Ascending aorta (tissue), 2 donors: Measurements from ENCODE around the gene SFT2D3. TPM values are rescaled to one million over a fixed set of nuclear protein-coding genes. Genes with fewer than 3 reads are reported as not detected.
A peak's percentile ranks its signal among the peaks of the same experiment; 100 is the strongest.

Experiments used
- DNase-seq, 2 donors: peaks; one replicate each; pipeline ENCODE4 v3.0.0-alpha.2; 2019; ENCODE audit warnings: low spot score in 2 of 2
- H3K27ac ChIP-seq, 2 donors: fragments of 200-600 bp; sonication (generic); one replicate each; pipeline ENCODE4 v1.5.1; 2016 to 2017; ENCODE audit warnings: mild to moderate bottlenecking in 1 of 2
- H3K27me3 ChIP-seq: fragments of 200-600 bp; sonication (generic); one replicate; pipeline ENCODE4 v1.5.1; 2017
- H3K36me3 ChIP-seq, 2 donors: fragments of 200-600 bp; sonication (generic); one replicate each; pipeline ENCODE4 v1.5.1; 2016
- H3K4me1 ChIP-seq, 2 donors: fragments of 200-600 bp; sonication (generic); one replicate each; pipeline ENCODE4 v1.5.1; 2016 to 2017; ENCODE audit warnings: mild to moderate bottlenecking in 1 of 2
- H3K4me3 ChIP-seq, 2 donors: fragments of 200-600 bp; sonication (generic); one replicate each; pipeline ENCODE4 v1.5.1; 2016 to 2017; ENCODE audit warnings: mild to moderate bottlenecking in 1 of 2
- H3K9me3 ChIP-seq, 2 donors: fragments of 200-600 bp; sonication (generic); one replicate each; pipeline ENCODE4 v1.5.1; 2016
- intact Hi-C: fragments of 100-400 bp; cut with DNase I; formaldehyde crosslinking; loops from one replicate; pipeline ENCODE4 v1.15.1; 2023
- total RNA-seq: library from RNA; depleted of rRNA; stranded (reverse); fragments of >200 nt; gene quantifications from one replicate; pipeline ENCODE4 v1.1.0, GENCODE V29; 2016
- TF ChIP-seq, protein P1 (sequence below), 3 experiments: fragments of 200-600 bp in 2 of 3; fragments of 450-650 bp in 1 of 3; sonication (generic) in 2 of 3; IDR thresholded peaks; one replicate each; pipeline ENCODE4 v1.5.1; 2016 to 2019; ENCODE audit warnings: antibody characterized with exemption in 3 of 3, mild to moderate bottlenecking in 1 of 3, moderate library complexity in 1 of 3

The SFT2D3 gene
- total RNA-seq, 1 donor from 2014 or later: 8.3 TPM

DNA sequence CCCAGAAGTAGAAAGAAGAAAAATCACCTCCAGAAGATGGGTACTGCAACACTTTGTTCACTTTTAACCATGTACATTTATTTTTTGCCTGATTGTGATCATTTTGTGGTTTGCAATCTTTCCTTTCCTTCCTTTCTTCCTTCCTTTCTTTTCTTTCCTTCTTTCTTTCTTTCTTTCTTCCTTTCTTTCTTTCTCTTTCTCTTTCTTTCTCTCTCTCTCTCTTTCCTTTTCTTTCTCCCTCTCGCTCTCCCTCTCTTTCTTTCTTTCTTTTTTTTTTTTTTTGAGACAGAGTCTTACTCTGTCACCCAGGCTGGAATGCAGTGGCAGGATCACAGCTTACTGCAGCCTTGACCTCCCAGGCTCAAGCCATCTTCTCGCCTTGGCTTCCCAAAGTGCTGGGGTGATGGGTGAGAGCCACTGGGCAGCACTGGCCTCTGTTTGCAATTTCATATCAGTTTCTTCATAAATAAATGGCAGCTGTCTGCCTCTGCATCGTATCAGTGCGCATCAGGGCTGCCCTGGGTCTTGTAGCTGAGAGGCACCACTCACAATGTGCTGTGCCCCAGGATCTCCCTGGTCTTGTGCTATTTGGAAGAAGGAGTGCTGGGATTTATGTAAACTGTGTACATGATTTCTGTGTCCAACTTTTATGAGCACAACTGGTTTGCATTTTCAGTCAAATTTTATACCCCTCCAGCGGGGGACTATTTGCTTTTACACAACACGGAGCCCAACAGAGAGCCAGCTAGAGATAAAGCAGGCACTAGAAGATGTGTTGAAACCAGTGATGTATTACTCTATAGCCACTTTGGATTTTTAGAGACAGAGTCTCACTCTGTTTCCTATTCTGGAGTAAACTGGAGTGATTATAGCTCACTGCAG lies 19.1 kb upstream of the SFT2D3 start:
- Histone ChIP-seq H3K36me3 (no peaks in the 10 kb centered on the region), H3K4me1 (peaks cover 8 to 23% of the 10 kb centered on the region in 2 donors), H3K27ac (peak overlapping the region; percentile 42 to 55), H3K9me3 (no peaks in the 10 kb centered on the region), H3K27me3 (no peaks in the 10 kb centered on the region), H3K4me3 (no peak overlapping the region)
- intact Hi-C loops: no loop called here
- DNase-seq: no peak
- TF ChIP-seq, protein P1, sequence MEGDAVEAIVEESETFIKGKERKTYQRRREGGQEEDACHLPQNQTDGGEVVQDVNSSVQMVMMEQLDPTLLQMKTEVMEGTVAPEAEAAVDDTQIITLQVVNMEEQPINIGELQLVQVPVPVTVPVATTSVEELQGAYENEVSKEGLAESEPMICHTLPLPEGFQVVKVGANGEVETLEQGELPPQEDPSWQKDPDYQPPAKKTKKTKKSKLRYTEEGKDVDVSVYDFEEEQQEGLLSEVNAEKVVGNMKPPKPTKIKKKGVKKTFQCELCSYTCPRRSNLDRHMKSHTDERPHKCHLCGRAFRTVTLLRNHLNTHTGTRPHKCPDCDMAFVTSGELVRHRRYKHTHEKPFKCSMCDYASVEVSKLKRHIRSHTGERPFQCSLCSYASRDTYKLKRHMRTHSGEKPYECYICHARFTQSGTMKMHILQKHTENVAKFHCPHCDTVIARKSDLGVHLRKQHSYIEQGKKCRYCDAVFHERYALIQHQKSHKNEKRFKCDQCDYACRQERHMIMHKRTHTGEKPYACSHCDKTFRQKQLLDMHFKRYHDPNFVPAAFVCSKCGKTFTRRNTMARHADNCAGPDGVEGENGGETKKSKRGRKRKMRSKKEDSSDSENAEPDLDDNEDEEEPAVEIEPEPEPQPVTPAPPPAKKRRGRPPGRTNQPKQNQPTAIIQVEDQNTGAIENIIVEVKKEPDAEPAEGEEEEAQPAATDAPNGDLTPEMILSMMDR (IDR thresholded peaks at IDR 0.05): no peak

DNA sequence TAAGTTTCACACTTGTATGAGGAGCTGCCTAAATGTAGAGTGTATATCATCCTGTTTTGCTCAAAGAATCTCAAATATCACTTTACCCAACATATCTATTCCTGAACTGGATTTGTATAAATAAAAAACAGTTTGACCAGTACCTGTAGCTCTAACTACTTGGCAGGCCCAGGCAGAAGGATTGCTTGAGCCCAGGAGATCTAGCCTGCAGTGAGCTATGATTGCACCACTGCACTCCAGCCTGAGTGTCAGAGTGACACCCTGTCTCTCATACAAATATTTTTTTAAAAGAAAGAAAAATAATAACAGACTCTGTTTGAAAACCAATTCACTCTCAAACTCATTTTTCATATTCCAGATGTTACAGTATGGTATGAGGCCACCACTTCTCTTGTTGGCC lies 18.2 kb upstream of the SFT2D3 start:
- H3K4me1 ChIP-seq: peaks cover 8 to 23% of the 10 kb centered on the region in 2 donors
- intact Hi-C loops: no loop called here

DNA sequence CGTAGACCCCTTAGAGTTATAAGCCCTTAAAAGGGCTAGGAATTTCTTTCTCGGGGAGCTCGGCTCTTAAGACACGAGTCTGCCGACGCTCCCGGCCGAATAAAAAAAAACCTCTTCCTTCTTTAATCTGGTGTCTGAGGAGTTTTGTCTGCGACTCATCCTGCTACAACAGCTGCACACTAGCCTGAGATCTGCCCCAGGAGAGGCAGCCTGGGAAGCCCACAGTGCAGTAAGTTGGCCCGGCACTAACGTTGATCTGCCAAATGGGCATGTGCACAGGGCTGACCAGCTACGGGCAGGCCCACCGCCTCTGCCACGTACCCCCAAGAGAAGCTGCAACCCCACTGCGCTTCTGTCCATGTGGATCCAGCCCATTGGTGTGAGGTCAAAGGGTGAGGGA lies 17.5 kb upstream of the SFT2D3 start:
- H3K9me3 ChIP-seq: no peaks in the 10 kb centered on the region
- TF ChIP-seq, protein P1 (IDR thresholded peaks at IDR 0.05): no peak
- no peaks in the 10 kb centered on the region for H3K36me3 ChIP-seq
- no peaks in the 10 kb centered on the region for H3K27me3 ChIP-seq
- peak overlapping the region; percentile 35 to 55 for H3K27ac ChIP-seq
- H3K4me3 ChIP-seq: no peak overlapping the region
- intact Hi-C loops: no loop called here
- H3K4me1 ChIP-seq: peaks cover 8 to 23% of the 10 kb centered on the region in 2 donors
- no peak for DNase-seq

More for the DNA sequence above, 18.2 kb upstream of the SFT2D3 start:
- Histone ChIP-seq H3K9me3 (no peaks in the 10 kb centered on the region), H3K36me3 (no peaks in the 10 kb centered on the region), H3K27me3 (no peaks in the 10 kb centered on the region), H3K4me3 (no peak overlapping the region), H3K27ac (peak overlapping the region; percentile 12 to 55)
- no peak for DNase-seq
- TF ChIP-seq, protein P1 (IDR thresholded peaks at IDR 0.05): no peak

DNA sequence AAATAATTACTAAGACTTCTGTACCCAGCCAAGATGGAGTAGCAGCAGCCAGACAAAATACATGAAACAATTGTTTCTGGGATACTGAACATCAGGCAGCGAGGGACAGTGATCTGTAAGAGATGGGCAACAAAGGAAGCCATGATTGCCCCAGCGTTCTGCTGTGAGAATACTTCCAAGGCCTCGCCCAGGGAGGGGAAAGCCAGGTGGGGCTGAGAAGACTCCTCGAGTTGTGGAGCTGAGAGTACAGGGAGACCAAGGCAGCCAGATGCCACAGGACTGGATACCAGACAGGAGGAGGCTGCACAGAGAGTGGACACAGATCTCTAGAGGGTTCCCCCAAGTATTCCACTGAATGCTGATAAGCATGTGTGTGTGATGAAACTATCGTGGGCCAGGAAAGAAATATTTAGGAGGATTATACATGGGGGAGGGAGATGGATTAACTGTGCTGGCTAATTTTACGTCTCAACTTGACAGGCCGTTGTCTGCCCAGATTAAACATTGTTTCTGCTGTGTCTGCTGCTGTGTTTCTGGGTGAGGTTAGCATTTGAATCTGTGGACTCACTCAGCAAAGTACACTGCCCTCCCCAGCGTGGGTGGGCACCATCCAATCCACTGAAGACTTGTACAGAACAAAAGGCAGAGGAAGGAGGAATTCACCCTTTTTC lies 15.8 kb upstream of the SFT2D3 start:
- no peak overlapping the region for H3K27ac ChIP-seq
- no peak for DNase-seq
- TF ChIP-seq, protein P1 (IDR thresholded peaks at IDR 0.05): no peak
- no peak overlapping the region for H3K4me3 ChIP-seq
- peaks cover 8 to 23% of the 10 kb centered on the region in 2 donors for H3K4me1 ChIP-seq
- intact Hi-C loops: no loop called here
- no peaks in the 10 kb centered on the region for H3K9me3 ChIP-seq
- H3K27me3 ChIP-seq: no peaks in the 10 kb centered on the region
- no peaks in the 10 kb centered on the region for H3K36me3 ChIP-seq

DNA sequence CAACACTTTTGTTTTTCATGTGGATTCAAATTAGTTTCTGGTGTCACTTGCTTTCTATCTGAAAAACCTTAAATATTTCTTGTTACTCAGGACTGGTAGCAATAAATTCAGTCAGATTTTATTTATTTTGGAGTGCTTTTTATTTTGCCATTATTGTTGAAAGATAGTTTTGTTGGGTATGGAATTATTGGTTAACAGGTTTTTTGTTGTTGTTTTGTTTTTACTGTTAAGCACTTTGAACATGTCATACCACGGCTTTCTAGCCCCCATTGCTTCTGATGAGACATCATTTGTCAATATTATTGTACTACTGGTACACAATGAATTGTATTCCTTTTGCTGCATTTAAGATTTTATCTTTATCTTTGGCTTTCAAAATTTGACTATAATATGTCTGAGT lies 12.9 kb upstream of the SFT2D3 start:
- peaks cover 0 to 7% of the 10 kb centered on the region in 2 donors for H3K4me1 ChIP-seq
- TF ChIP-seq, protein P1 (IDR thresholded peaks at IDR 0.05): no peak
- intact Hi-C loops: no loop called here

More for the DNA sequence above, 12.9 kb upstream of the SFT2D3 start:
- H3K27ac ChIP-seq: no peak overlapping the region
- DNase-seq: no peak
- H3K27me3 ChIP-seq: no peaks in the 10 kb centered on the region
- H3K4me3 ChIP-seq: no peak overlapping the region
- H3K9me3 ChIP-seq: peaks cover 0 to 4% of the 10 kb centered on the region in 2 donors
- H3K36me3 ChIP-seq: no peaks in the 10 kb centered on the region
